GM19035 (cell line): ENCODE measurements around the gene EGFR.
"Not testable (repeated sequence)": the region's sequence is repeated elsewhere in the genome, so short reads cannot be mapped to it uniquely, and the experiment has no call there.

Experiments used
- ATAC-seq: cut with Tn5 transposase; IDR thresholded peaks from one replicate; pipeline ENCODE4 v1.9.1; 2021; ENCODE audit not compliant: unreplicated experiment

EGFR gene

DNA sequence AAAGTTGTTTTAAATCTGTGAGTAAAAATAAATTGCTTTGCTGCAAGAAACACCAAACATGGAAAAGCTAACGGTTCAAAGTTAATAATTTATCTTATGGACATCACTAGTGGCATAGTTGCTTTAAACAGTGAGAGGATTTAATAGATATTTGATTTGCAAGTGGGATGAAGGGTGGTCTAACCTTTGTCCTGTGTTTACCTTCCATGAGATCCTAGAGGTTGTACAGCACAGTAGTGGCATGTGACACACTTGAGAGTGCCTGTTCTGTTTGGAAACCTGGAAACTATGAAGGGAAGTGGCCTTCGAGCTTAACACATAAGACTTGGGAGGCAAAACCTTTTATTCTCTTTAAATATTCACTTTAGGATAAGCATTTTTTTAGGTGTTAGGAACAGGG lies 16.0 kb downstream of the EGFR start:
- no peak for ATAC-seq

DNA sequence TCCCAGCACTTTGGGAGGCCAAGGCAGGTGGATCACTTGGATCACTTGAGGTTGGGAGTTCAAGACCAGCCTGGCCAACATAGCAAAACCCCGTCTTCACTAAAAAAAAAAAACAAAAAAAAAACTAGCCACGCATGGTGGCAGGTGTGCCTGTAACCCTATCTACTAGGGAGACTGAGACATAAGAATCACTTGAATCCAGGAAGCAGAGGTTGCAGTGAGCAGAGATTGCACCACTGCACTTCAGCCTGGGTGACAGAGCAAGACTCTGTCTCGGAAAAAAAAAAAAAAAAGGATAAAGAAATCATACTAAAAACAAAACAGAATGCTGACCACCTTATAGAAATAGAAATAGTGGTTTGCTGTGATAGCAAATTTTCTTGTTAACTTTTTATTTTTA lies 16.6 kb downstream of the EGFR start:
- not testable (repeated sequence) for ATAC-seq

DNA sequence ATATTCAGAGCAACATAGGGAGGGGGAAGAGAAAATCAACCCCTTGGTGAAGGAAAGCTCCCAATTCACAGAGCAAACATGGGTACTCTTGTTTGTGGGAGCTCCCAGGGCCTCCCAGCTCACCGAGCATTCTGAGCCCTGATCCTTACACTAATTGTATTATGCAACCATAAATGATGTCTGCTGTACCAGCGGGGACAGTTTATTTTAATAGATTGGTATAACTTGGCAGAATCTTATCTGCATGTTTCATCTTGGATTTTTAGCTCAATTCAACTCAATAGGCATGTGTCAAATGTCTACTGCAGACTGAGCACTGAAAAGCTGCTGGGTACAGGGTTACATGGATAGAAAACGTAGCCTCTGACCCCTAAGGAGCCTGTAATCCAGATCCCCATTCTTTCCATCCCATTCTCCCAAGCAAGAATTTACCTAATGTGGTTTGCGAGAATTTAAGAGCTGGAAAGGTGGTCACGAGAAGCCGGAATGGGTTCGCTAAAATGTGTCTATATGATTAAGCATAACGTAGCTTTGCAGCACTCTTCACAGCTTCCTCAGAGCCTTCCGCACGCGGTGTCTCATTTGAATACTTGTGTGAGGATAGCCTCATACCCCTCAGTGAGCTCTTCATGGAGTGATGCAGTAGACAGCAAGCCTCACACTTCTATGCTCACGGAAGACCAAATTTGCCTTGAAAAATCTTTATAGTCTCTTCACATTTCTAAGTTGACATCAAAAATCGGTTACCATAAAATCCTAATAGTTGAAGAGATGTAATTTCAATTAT lies 18.3 kb downstream of the EGFR start:
- ATAC-seq, result no peak

DNA sequence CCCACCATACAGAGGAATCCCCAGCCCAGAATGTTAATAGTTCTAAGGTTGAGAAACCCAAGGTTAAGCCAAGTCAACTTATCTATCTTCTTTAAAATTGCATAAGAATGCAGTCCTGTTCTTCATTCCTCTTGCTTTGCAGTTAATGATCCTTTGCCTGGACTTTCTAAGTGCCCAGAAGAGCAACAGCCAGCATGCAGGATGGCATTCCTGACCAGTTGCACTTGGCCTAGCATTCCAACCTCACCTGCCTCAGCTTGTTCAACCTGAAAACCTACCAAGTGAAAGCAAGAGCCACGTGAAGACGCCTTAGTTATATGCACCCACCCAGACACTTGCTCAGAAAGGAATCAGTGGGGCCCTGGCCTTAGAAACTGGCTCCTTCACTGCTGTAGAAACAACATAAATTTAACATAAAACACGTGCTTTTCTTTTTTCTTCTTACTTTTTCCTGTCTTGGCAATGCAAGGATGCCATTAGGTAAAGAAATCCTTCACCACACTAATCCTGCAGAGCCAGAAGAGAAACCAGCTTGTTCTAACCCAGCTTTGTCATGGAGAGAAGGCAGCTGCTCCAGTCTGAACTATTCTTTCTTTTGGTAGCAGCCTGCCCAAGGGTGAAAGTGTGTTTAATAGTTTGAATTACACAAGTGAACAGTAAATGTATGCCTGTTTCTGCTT lies 25.0 kb downstream of the EGFR start:
- no peak for ATAC-seq

DNA sequence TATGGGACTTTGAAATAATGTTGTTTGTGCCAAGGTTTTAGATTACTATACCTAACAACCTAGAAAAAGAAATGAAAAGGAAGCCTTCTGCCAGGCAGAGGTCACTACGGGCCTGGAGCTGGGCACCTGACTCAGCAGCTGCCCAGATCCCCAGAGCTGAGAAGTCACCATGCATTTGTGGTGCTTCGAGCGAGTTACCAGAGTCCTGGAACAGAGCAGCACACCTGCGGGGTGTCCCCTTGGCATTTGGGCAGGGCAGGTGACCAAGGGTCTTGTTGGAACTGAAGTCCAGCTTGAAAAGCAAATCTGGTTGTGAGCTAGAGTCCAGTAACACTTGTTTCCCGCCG lies 25.5 kb downstream of the EGFR start:
- no peak for ATAC-seq

DNA sequence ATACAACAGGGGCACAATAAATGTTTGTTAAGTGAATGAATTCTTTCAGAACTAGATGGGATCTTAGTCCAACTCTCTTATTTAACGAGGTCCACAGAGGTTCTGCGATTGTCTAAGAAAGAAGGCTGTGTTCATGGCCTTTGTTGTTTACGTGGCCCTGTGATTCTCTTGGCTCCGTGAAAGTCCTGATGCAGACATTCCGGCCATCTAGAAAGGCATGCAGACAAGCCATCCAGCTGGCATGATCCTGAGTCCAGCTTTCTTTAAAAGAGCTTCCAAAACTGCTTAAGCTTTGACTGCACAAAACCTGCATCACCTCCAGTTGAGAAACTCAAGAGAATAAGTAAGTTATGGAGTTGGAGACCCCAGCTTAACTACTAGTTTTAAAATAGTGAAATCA lies 26.0 kb downstream of the EGFR start:
- no peak for ATAC-seq

DNA sequence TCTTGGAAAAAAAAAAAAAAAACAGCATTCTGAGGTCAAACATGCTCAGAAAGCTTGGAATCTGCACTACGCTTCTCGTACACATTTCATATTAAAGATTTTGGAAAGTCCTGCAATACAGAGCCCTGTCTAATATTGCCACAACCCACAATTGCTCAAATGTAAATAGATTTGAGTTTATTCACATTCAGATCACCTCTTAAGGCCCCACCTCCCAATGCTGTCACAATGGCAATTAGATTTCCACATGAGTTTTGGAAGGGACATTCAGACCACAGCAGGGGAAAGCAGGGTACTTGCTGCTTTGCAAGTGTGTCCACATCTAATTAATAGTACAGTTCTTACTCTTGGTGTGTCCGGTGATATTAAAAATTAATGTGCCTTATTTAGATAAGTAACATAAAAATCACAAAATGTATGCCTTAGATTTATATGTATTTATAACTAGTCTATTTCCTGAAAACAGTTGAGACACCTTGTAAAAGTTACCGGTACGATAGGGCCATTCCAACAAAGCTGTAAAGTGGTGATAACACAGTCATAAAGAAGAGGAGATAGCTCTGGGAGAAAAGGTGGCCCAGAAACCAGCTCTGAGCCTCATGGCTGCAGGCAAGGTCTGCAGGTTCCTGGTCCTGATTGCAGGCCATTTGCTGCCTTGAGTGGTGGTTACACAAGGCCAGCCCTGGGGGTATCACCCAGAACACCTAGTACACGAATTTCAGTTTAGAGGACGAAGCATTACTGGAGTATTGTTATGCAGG lies 27.9 kb downstream of the EGFR start:
- ATAC-seq, result no peak

DNA sequence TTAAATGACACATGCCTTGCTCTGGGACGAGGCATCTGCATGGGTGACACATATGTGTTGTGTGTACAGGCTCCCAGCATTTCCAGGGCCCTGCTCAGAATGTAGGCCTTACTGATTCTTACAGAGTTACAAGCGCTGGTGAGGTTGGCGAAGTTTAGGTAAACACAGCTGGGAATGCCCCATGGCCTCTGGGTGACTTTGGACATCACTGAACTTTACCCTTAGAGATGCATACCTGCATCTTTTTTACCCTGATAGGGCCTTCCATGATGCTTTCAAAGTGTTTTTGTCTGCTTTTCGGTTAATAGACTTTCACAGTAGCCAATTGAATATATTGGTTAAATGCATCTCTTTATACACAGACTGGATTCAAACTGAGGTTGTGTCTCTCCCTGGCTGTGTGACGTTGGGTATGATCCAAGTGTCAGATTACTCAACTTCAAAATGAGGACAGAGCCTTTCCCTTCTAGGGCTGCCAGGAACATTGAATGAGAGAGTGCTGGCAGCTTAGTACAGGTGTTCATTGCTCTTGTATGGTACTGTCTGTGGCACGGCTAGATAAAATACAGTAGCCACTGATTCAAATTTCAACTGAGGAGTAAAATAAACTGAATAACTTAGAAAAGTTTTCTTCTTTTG lies 29.5 kb downstream of the EGFR start:
- ATAC-seq, result no peak

DNA sequence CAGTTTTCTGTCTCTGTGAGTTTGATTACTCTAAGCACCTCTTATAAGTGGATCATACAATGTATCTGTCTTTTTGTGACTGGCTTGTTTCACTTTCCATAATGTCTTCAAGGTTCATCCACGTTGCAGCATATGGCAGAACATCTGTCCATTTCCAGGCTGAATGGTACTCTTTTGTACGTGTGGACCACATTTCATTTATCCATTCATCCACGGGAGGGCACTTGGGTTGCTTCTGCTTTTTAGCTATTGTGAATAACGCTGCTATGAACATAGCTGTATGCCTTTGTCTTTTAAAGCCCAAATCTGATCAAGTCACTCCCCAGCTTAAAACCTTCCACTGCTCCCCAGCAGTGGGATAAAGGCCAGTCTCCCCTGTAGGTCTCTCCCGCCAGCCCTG lies 31.5 kb downstream of the EGFR start:
- no peak for ATAC-seq

DNA sequence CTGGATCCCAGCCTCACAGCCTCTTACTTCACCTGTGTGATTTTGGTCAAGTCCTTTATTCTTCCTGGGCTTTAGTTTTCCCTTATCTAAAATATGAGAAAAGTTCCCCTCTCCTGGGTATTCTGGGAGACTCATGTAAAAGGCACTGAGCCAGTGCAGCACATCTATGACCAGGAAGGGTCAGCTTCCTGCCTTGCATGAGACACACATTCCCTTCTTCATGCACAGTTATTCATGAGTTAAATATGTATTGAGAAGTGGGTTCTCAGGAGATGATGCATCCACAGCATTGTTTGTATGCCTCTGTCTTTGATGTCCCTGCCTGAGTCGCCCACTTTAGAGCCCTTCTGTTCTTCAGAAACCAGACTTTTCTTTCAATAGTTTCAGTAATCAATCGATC lies 33.3 kb downstream of the EGFR start:
- no peak for ATAC-seq

DNA sequence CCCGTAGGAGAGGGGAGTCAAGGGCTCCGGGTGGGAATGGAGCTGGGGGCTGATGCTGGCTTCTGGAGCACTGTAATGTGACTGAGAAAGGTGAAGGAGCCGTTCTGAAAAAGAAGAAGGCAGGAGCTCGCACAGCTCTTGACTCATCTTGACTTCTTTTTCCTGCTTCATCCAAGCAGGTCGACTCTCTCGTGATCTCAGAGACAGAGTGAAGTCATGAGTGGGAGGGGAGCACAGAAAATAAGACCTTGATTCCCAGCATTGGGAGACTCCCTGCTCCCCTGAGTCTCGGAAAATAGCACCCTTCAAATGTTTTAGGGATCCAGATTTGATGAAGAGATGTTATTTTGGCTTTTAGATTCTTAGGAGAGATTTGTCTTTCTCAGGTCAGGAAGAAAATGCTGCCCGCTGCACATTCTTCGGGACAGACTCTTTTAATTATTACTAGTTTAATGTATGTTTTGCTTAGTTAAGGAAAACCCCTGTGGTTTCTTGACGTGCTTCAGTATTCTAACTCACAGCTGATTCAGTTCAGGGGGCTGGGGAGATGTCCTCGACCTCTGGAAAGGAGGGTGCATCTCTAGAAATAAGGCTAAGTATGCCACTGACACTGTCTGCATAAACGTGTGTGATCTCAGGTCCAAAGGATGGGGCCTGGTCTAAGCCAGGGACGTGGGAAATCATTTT lies 34.1 kb downstream of the EGFR start:
- no peak for ATAC-seq

DNA sequence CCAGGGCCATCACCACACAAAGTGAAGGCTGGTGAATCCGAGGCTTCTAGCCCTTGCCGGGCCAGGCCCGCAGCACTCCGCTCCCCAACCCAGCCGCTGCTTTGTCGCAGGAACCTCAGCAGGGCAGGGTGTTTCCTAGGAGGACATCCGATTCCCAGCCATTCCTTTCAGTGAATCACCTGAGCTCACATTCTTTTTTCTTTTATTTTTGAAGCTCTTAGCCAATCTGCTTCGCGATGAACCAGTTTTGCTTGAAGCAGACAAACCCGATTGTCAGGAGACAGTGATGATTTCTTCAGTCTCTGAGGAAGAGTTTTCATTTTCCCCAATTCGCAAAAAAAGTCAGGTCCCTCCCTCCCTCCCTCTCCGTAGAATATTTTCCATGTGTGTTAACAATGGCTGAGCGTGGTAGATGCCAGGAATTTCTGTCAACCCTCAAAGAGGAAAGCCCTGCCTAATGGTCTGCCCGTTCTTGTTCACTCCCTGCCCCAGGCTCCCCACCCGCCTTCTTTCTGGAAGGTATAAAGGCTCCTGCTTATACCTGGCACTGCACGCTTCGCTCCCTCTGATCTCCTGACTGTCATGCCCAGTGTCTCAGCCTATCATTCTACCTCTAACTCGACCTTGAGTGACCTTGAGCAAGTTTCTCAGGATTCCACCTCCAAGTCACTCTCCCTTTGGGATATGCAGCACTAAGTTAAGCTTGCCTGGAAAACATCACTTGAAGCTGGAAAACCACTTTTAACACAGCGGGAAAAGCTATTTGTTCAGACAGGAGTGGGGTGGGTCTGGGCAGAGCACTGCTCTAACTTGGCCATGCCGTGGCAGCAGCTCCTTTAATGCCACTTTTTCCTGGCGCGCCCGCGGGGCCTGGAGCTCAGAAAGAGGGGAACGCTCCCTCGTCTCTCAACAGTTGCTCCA lies 35.1 kb downstream of the EGFR start:
- ATAC-seq, result no peak

DNA sequence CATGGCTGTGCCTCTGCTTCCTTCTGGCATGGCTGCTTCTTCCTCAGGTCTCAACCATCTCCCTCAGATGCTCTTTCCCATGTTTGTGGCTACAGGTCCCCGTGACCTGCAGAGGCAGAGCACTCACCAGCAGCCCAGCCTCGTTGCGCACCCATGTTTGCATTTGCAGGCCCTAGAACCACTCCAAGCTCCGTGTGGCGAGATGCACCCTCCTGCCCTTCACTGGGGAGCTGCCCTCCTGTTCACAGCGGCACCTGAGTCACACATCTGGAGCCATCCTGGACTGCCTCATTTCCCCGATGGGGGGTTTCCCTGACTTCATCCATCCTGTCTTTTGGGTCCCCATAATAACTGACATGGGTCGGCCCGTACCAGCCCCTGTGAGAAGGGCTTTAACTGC lies 35.9 kb downstream of the EGFR start:
- ATAC-seq, result no peak

DNA sequence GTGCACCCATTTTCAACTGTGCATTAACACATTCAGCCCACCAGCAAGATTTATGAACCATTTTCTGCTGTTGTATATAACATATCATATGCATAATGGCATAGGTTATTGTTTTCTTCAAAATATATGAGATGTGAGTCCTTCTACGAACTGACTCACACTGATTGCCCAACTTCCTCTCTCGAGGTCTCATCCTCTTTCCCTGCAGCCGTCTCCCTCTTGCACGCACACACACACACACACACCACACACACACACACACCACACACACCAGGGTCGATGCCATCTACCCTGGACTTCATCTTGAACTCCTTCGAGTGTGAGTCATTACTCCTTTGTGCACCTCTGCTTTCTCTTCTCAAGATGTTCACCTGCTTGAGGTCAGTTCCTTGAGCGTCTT lies 36.7 kb downstream of the EGFR start:
- ATAC-seq, result no peak

DNA sequence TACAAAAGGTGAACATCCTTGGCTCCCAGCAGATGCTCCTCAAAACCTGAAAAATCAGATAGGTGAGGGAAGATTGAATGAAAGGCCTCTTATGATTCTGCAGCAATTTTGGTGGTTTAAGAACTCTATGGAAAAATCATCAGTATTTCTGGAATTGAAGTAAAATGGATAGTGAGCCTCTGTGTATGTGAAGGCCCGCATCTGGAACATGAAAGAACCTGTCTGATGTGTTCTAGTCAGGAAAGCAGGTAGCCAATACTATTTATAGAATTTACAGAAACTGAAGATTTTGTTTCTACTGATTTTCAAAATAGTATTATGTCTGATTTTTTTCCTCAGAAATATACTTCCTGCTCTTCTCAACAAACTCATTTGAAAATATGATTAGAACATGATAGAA lies 37.3 kb downstream of the EGFR start:
- no peak for ATAC-seq

DNA sequence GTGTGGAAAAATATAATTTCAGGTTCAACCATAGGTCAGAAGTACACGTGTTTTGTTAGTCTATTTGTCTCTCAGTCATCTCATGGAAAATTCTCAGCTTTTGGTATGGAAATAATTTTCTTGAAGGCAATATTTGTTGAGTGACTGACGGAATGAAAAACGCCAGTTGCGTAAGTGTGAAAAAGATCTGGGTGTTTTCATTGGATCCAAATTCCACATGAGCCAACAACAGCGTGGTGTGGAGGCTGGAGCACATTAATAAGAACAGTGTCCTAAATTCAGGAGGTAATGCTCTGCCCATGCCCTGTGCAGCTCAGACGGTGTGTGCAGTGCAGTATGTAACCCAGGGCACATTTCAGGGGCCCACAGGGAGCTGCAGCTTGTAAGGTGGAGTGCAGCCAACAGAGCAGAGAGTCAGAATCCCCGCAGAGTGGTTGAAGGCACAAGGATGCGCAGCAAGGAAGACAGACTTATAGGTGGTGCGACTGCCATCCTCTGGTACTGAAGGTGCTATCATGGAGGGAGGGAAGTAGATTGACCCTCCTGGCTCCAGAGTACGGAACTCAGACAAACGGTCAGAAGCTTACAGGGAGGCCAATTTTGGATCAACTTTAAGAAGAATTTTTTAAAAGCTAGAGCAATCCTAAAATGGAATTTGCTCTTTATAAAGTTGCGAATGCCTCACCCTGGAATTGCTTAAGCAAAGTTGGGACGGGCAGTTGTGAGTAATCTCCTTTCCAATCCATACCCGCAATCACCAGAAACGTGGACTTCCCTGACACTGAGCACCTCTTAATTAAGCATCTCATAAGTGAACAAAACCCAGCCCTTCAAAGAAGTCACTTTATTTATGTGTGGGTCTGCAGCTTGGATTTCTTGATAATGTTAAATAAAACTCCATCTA lies 38.0 kb downstream of the EGFR start:
- no peak for ATAC-seq

DNA sequence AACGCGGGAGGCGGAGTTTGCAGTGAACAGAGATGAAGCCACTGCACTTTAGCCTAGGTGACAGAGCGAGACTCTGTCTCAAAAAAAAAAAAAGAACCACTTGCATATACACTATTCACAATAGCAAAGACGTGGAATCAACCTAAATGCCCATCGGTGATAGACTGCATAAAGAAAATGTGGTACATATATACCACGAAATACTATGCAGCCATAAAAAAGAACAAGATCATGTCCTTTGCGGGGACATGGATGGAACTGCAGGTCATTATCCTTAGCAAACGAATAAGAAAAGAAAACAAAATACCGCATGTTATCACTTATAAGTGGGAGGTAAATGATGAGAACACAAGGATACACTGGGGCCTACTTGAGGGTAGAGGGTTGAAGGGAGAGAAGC lies 39.5 kb downstream of the EGFR start:
- ATAC-seq, result no peak

DNA sequence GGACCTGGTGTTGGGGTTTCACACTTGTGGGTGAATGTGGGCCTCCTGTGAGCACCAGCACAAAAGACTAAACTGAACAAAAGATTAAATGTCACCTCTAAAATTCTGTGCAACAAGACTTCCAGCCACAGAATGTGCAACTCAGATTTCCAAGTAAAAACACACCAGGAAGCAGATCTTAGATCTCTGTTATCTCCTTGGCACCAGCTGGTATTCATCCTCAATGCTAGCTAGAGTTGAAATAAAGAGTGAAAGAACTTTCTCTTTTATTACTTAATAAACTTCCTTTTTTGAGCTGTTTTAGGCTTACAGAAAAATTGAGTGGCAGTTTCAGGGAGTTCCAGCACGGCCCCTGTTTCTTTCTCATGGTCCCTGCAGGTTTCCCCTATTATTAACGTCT lies 40.2 kb downstream of the EGFR start:
- no peak for ATAC-seq

DNA sequence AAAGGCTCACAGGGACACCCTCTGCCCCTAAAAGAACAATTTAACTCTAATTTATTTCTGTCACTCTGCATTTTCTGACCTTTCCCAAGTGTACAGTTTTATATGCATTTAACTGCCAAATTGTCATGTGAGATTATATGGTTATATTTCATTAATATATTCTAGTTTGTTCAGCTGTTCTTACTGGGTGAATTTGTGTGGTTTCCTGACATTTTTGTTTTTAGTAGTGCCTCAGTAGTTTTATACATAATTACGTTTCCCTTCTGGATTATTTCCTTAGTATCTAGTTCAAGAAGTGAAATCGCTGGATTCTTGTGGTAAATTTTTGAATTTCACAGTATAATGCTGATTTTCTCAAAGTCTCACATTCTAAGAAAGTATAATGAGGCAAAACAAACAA lies 41.3 kb downstream of the EGFR start:
- no peak for ATAC-seq
